NCI-H2029 (cell line): Measurements from ENCODE around the gene TCAF1.
A peak's percentile ranks its signal among the peaks of the same experiment; 100 is the strongest.
"Not testable (repeated sequence)": the region's sequence is repeated elsewhere in the genome, so short reads cannot be mapped to it uniquely, and the experiment has no call there.

Experiments used
- DNase-seq: peaks from one replicate; lab custom pipeline; 2025; lab: John Stamatoyannopoulos, UW

Gene TCAF1

DNA sequence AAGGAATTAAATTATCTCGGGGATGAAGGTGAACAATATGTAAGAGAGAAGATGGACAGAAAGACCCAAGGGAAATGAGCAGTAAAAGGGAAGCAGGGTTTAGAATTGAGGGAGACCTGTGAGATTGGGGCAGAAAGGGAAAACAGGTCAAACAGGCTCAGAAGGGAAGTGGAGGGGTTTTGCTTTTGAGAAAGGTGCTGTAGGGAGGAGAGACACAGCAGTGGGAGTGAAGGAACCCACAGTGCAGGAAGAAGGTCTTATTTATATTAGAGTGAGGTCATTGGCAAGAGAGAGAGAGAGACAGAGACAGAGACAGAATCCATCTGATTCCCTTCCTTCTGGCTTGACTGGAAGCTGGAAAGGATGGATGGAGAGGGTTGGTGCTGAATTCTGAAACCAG, 3.5 kb upstream of the TCAF1 start:
- no peak for DNase-seq

DNA sequence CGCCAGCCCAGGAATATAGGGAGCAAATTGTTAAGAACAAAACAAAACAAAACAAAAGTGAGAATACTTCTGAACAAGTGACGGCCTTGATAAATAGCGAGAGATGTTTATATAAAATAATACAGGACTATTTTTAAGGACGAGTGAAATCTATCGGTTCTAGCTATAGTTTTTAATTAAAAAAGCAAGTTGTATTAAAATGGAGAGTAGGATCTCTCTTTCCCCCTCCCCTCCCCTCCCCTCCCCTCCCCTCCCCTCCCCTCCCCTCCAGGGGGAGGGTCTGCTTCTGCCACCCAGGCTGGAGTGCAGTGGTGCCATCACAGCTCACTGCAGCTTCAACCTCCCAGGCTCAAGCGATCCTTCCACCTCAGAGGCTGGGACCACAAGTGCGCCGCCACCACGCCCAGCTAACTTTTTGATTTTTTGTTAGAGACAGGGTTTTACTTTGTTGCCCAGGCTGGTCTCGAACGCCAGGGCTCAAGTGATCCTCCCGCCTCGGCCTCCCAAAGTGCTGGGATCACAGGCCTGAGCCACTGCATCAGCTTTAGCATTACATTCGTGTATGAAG, 440 bp upstream of the TCAF1 start:
- no peak for DNase-seq

DNA sequence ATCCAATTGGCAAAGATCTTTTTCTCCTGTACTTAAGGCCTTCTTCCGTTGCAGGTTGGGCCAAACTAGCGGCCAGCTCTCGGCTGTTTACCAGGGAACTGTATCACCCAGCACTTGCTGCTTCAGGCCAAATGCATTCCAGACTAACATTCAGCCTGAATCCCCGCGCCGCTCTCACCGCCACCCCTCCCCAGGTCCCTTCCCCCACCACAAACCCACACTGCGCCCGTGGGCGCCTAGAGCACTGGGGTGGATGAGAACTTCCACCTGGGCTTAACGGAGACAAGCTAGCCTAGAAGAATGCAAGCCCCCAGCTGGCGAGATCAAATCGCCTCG, 676 bp downstream of the TCAF1 start:
- no peak for DNase-seq

DNA sequence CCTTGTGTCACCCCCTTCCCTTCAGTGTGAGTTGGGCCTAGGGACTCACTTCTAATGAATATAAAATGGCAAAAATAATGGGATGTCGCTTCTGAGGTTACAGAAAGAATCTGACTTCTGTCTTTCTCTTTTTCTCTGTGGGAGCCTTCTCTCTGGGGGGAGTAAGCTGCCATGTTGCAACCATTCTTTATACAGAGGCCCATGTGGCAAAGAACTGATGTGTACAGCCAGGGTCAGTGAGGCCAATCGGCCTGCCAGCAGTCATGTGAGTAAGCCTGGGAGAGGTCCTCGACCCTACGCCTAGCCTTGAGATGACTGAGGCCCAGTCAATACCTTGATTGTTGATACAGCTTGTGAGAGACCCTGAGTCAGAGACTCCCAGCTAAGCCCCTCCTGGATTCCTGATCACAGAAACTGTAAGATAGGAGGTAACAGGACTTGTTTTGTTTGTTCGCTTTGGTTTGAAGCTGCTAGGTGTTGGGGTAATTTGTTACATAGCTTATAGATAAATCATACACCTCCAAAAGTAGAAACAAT, 1.7 kb downstream of the TCAF1 start:
- DNase-seq: no peak

DNA sequence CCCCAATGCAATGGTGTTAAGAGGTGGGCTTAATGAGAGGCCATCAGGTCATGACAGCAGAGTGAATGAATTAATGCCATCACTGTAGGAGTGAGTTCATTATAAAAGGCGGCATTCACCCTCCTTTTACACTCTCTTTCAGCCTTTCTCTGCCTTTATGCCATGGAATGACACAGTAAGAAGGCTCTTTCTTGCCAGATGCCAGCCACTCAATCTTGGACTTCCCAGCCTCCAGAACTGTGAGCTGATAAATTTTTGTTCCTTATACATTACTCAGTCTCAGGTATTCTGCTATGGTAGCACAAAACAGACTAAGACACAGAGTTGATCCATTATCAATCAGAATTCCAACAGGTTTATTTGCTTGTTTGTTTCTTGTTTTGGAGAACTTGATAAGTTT, 3.2 kb downstream of the TCAF1 start:
- no peak for DNase-seq

DNA sequence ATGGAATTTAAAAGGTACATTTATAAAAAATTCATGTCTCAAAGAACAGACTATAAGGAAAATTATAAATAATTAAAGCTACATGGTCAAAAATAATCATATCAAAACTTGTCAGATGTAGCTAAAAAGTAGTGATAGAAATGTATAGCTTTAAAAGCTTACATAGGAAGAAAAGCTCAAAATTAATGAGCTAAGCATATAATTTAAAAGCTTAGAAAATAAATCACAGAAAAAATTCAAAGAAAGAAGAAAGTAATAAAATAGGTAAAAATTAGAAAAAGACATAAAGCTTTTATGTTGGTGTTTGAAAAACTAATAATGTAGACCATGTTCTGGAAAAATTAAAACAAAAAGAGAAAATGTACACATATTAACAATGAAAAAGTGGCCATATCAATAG, 5.3 kb downstream of the TCAF1 start:
- DNase-seq: no peak

DNA sequence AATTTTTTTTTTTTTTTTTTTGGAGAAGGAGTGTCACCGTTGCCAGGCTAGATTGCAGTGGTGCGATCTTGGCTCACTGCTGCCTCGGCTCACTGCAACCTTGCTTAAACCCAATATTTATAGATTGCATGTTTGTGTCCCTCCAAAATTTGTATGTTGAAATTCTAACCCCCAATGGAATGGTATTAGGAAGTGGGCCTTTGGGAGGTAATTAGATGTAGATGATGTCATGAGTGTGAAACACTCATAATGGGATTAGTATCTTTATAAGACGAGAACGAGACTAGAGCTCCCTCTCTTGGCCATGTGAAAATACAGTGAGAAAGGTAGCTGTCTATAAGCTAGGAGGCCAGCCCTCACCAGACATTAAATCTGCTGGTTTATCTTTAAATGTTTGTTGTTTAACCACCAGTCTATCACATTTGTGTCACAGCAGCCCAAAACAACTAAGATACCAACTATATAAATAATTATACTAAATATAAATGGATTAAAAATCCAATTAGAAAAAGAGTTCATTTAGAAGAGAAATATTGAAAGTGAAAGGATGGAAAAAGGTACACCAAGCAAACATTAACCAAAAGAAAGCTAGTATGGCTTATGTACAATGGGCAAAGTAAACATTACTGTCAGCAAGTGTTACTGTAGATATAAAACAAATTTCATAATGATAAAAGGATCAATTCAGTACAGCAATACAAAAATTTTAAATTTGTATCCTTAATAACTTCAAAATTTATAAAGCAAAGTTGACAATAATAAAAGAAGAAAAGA, 9.3 kb downstream of the TCAF1 start:
- DNase-seq: peak; percentile 58

DNA sequence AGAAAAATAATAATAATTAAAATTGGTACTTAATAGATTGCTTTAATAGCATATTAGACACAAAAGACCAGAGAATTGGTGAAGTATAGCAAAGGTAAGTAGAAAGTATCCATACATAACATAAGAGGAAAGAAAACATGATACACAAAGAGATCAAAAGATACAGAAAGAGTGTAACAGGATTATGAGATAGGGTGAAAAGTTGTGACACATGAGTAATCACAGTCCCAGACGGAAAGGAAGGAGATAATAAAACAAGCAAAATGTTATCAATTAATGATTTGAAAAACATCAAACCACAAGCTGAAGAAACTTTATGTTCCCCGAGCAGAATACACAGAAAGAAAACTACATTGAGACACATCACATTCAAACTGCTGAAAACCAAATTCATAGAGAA, 10.5 kb downstream of the TCAF1 start:
- DNase-seq: no peak

DNA sequence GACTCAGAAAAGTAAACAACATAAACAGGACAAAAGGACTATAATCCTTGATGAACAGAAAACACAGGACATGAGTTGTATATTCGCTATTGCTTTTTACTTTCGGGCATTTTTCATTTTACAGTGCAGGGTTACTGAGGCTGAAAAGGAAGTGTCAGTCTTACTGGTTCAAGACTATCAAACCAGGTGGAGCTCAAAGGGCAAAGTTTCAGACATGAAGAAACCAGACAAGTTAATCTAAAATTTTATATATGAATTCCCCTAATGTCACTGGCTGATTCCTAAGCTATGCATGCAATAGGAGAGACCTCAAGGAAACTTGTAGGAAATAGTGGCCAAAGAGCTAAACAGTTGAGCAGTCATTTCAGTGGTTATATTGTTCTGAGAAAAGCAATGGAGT, 11.4 kb downstream of the TCAF1 start:
- no peak for DNase-seq

DNA sequence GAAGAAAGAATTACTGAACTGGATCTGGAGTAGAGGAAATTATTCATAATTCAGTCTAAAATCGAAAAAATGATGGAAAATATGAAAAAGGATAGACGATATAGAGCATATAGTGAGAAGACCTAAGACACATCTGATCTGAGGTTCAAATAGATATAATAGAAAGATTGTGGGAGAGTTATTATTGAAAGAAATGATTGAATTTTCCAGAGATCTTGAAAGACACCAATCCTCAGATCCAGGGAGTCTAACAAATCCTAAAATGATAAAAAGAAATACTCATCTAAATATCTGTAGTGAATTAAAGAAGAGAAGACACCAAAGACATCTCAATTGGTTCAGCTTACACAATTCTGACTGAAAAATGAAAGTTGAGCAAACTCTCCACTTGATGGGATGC, 12.9 kb downstream of the TCAF1 start:
- no peak for DNase-seq

DNA sequence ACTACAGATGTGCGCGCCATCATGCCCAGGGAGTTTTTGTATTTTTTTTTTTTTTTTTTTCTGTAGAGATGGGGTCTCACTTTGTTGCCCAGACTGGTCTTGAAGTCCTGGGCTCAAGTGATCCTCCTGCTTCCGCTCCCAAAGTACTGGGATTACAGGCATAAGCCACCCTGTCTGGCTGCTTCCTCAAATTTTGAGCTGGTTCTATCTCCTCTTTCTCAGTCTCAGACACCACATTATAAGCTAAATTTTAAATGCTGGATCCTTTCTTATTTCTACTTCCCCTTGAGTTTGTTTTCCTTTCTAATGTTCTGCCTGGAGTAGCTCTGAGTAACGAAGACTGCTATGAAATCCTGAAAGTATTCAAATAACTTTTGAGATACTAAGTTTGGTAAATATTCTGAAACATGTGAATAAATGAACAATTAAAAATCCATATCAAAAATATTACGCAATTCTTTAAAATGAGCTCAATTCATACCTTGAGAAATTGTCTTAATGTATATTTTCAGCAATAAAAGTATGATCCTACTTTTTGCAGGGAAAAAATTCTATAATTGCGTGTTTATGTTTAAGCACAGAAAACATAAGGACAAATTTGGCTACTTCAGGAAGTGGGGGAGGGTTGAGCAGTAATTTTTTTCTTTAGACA, 15.0 kb downstream of the TCAF1 start:
- no peak for DNase-seq

DNA sequence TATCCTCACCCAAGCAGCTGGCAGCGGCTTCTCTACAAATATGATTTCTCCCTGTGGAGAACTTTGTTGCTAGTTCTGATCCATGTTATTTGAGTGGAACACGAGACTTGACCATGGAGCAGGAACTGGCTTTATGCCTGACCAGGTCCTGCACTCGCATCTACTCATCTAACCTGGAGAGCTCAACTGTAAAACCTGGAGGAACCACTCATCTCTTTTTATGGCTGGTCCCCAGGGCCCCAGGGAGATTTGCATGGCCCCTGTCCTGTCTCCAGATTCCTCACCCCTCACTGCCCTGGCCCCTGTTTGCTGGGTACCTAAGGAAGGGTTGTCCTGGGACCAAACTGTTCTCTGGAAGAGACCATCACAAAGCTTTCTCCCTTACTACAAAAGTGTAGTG, 16.0 kb downstream of the TCAF1 start:
- DNase-seq: no peak

DNA sequence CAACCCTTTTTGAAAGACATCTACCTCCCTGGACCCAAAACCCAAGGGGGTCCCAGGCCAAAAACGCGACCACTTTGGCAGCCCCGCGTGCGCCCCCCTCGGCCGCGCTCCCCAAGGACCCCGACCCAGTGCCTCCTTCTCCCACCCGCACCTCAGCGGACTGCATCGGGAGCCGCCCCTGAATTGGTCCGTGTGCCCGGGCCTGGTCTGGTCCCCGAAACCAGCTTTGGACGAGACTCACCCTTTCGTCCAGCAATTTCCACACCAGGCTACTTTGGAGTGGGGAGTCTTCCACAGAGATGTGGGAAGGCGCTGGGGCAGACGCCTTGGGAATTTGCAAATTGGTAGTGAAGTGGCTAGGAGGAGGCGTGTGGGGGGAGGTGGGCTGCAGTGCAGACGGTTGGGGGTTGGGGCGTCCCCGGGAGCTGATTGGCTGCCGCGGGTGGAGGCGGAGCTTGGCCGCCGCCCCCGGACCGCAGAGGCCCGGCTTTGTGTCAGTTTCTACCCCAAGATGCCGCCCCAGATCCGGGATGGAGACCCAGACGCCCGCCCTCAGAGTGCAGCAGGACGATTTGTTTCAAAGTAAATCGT, 16.9 kb downstream of the TCAF1 start:
- DNase-seq: no peak

DNA sequence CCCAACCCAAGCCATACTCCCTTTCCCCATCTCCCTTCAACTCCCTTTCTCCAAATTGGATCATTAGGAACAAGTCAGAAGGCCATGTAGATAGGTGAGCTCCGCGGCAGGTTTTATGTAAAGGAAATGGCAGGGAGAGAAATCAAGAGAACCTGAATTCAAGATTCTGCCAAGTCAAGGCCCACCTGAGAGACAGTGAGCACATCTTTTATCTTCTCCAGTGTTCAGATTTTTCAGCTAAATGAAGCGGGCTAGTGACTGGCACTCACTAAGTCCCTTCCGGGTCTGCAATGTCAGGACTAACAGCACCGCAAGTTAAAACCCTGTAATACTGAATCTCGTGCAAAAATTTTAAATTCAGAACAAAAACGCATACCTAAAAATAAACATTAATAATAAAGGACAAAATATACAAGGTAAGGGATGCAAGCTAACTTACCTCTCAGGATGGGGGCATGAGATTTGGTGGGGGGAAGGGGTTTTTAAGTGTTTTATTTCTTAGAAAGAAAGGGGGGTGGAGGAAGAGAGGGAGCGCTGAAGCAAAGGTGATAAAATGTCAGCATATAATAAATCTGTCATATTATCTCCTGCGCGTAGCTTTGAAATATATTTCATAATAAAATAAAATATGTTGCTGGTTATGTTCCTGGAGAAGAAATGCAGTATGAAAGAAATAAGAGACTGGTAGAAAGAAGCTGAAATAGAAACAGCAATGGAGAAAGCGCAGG, 17.6 kb downstream of the TCAF1 start:
- no peak for DNase-seq

DNA sequence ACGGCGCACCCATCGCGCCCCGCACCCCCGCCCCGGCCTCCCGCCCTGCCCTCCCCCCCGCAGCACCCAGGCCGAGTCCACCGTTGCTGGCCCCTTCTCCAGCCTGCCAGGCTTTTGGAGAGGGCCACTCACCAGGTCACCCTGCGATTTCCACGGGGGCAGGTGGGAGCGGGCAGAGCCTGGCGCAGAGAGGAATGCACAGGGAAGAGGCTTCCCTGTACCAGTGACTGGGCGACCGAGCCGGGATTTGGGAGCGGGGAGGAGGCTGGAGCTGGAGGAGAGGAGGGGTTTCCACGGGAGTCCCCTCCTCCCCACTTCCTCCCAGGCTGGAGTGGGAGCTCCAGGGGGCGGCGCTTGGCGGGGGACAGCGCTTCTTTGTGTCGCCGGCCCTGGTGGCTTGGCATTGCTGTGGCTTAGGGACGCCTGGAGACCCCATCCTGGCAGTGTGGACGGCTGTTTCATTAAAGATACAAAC, 19.3 kb downstream of the TCAF1 start:
- peak; percentile 44 for DNase-seq

DNA sequence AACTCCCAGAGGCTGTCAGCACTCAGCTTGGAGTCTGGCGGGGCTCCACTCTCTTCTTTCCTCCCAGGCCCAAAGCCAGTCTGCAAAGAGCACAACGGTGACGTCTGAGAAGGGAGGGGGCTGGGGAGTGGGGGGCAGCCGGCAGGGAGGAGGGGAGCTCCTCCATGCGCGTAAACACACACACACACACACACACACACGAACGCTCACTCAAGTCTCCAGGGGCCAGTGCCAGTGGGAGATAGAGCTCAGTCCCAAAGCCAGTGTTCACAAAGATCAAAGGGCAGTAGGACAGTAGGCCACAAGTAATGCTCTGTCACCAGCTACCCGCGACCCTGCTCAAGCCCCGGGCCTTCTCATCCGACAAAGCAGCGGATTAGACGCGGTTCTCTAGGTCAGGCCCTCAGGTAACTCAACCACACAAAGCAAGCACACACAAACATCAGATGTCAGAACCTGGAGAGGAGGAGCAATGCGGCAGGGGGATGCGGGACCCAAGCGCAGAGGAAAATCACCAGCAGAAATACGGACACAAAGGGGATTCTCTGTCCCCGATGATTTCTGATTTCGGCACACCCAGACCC, 19.9 kb downstream of the TCAF1 start:
- DNase-seq: no peak

DNA sequence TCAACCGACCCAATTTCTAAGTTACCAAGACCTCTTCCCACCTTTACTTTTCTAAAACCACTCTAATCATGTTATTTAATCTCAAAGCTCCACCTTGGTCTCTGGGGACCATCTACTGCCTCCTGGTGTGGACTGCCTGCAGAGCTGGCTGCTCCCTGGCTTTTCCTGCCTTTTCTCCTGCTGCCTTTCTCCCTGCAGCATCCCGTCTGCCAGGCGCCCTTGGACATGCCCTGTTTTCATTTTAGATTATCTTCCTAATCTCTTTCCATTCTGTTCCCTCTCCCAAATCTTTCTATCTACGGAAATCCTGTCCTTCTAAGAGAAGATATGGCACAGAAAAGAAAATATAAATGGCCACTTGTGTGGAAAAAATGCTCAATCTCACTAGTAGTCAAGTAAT, 23.1 kb downstream of the TCAF1 start:
- DNase-seq: no peak

DNA sequence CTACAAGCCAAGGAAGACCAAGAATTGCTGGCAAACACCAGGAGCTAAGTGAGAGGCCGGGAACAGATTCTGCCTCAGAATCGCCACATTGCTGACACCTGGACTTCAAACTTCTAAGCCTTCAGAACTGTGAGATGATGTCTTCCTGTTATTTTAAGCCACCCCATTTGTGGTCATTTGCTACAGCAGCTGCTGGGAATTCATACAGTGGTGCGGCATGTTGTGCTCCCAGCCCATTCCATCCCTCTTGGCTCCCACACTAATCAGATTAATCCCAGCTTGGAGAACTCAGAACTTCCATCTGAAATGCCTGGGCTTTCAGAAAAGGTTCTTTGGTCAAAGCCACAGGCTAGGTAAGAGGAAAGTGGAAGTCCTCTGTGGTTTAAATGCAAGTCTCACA, 24.9 kb downstream of the TCAF1 start:
- DNase-seq: no peak

DNA sequence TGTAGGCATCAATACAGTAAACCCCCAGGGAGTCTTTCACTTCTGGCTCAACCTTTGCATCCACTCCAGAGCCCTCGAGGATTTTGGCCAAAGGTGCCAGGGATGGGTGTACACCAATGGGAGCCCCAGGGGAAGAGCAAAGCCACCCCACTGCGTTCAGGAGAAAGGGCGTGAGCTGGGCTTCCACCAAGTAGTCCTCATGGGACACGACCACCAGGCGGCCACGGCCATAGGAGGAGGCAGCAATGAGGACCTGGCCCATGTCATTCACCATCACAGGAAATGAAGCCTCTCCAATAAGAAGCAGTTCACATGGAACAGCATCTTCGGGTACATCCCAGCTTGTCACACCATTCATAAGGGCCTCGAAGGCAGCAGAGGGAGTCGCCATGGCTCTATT, 25.8 kb downstream of the TCAF1 start:
- DNase-seq: no peak

DNA sequence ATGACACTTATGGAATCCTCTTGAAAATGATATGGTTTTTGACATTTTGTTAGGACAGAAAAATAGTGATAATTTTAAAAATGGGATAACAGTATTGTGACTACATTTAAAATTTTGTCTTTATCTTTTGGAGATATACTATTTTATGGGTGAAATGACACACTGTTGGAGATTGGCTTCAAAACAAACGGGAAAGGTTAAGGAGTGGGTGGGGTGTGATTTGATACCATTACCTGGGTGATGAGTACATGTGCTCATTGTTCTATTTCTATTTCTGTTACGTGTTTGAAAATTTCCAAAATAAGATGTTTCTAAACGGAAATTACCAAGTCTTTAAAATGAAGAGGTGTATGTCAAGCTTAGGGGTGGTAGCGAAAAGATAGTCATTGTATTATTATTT, 28.7 kb downstream of the TCAF1 start:
- DNase-seq: not testable (repeated sequence)

DNA sequence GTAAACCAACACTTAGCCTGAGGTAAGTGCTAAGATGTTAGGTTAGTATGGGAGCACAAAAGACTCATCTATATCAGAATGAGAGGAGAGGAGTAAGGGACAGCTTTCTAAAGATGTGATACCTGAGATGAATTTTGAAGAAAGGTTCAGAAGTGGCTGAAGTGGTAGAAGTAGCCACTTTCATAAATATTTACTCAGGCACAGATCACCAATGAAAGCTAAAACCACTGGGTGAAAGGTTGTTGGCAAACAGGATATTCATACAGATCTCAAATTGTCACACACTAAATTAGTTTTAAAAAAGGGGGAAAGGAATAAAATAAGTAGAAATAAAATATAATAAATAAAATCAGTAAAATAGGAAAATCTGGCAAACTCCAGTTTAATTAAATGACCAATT, 30.4 kb downstream of the TCAF1 start:
- not testable (repeated sequence) for DNase-seq

DNA sequence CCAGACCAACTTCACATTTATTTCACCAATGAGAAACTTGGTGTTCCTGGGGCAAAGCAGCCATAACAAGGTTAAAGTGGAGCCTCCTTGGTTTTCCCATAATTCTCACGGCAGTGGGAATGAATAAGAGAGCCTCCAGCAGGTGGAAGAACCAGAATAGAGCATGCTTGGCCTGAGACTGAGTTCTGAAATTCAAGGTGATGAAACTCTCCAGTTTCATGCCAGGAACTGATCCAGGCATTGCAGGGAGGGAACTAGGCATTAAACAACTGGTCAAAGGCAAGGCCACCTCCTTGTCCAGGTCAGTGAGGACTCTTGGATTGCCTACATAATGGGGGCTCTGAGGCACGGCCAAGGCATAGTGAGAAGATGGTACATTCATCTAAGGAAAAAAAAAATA, 44.0 kb downstream of the TCAF1 start:
- not testable (repeated sequence) for DNase-seq
